Measurements from ENCODE around the gene SLC22A31. TPM values are rescaled to one million over a fixed set of nuclear protein-coding genes. Genes with fewer than 3 reads are reported as not detected.
A peak's percentile ranks its signal among the peaks of the same experiment; 100 is the strongest.

SLC22A31 gene
- total and polyA plus RNA-seq, 5 donors = 0.05 to 0.69 (median 0.12) TPM; not detected in 2

- WGBS = 87% methylated on average over 3 of the region's 3 CpGs
- no peaks in the 10 kb centered on the region for H3K9me3 ChIP-seq (ENCODE audit: control insufficient read depth, low read length)
- H3K4me3 ChIP-seq (ENCODE audit: low read length) = no peak overlapping the region
- no peak overlapping the region for H3K27ac ChIP-seq (ENCODE audit: low read length)
- DNase-seq (no peak), ATAC-seq (no peak)
- intact Hi-C loops (cut with DNase I) = no loop called here
- no peaks in the 10 kb centered on the region for H3K4me1 ChIP-seq (ENCODE audit: control insufficient read depth, insufficient read depth, low read length)
- no peaks in the 10 kb centered on the region for H3K27me3 ChIP-seq (ENCODE audit: control insufficient read depth, insufficient read depth)
Measured at GRCh38 chr16:89237733-89238132, 37.4 kb upstream of the SLC22A31 start.

- no peaks in the 10 kb centered on the region for H3K27me3 ChIP-seq (ENCODE audit: control insufficient read depth, insufficient read depth)
- H3K4me3 ChIP-seq (ENCODE audit: low read length) = no peak overlapping the region
- ATAC-seq (no peak), DNase-seq (no peak)
- H3K9me3 ChIP-seq (ENCODE audit: control insufficient read depth, low read length) = no peaks in the 10 kb centered on the region
- H3K27ac ChIP-seq (ENCODE audit: low read length) = no peak overlapping the region
- no peaks in the 10 kb centered on the region for H3K4me1 ChIP-seq (ENCODE audit: control insufficient read depth, insufficient read depth, low read length)
- intact Hi-C loops (cut with DNase I) = no loop called here
- WGBS = 92% methylated on average over 16 of the region's 16 CpGs
Measured at GRCh38 chr16:89233678-89234490, 33.5 kb upstream of the SLC22A31 start.

- WGBS = 55% methylated on average over 2 of the region's 2 CpGs
- no peak for DNase-seq
- Histone ChIP-seq H3K27me3 (ENCODE audit: control insufficient read depth, insufficient read depth) (no peaks in the 10 kb centered on the region), H3K9me3 (ENCODE audit: control insufficient read depth, low read length) (peaks cover 1% of the 10 kb centered on the region), H3K27ac (ENCODE audit: low read length) (no peak overlapping the region), H3K4me3 (ENCODE audit: low read length) (no peak overlapping the region), H3K4me1 (ENCODE audit: control insufficient read depth, insufficient read depth, low read length) (no peaks in the 10 kb centered on the region)
- no peak for ATAC-seq
- intact Hi-C loops (cut with DNase I) = no loop called here
Measured at GRCh38 chr16:89232107-89232506, 31.8 kb upstream of the SLC22A31 start.

- H3K4me3 ChIP-seq (ENCODE audit: low read length) = no peak overlapping the region
- H3K4me1 ChIP-seq (ENCODE audit: control insufficient read depth, insufficient read depth, low read length) = no peaks in the 10 kb centered on the region
- H3K9me3 ChIP-seq (ENCODE audit: control insufficient read depth, low read length) = peaks cover 1% of the 10 kb centered on the region
- 86% methylated on average over 14 of the region's 14 CpGs for WGBS
- intact Hi-C loops (cut with DNase I) = no loop called here
- no peak overlapping the region for H3K27ac ChIP-seq (ENCODE audit: low read length)
- DNase-seq = no peak
- no peaks in the 10 kb centered on the region for H3K27me3 ChIP-seq (ENCODE audit: control insufficient read depth, insufficient read depth)
- peak in 1 of 2 donors; percentile 52 for ATAC-seq
Measured at GRCh38 chr16:89230255-89230654, 29.9 kb upstream of the SLC22A31 start.

GRCh38 chr16:89224665-89225064, 24.3 kb upstream of the SLC22A31 start:
- WGBS = 96% methylated on average over 10 of the region's 10 CpGs
- Histone ChIP-seq H3K4me3 (ENCODE audit: low read length) (no peak overlapping the region), H3K4me1 (ENCODE audit: control insufficient read depth, insufficient read depth, low read length) (no peaks in the 10 kb centered on the region), H3K27ac (ENCODE audit: low read length) (no peak overlapping the region), H3K27me3 (ENCODE audit: control insufficient read depth, insufficient read depth) (no peaks in the 10 kb centered on the region), H3K9me3 (ENCODE audit: control insufficient read depth, low read length) (peaks cover 1% of the 10 kb centered on the region)
- DNase-seq (no peak), ATAC-seq (no peak)
- intact Hi-C loops (cut with DNase I) = no loop called here

GRCh38 chr16:89222931-89223330, 22.6 kb upstream of the SLC22A31 start:
- Histone ChIP-seq H3K9me3 (ENCODE audit: control insufficient read depth, low read length) (no peaks in the 10 kb centered on the region), H3K4me3 (ENCODE audit: low read length) (no peak overlapping the region), H3K27me3 (ENCODE audit: control insufficient read depth, insufficient read depth) (no peaks in the 10 kb centered on the region), H3K27ac (ENCODE audit: low read length) (no peak overlapping the region), H3K4me1 (ENCODE audit: control insufficient read depth, insufficient read depth, low read length) (no peaks in the 10 kb centered on the region)
- DNase-seq = no peak
- intact Hi-C loops (cut with DNase I) = no loop called here
- 94% methylated on average over 21 of the region's 21 CpGs for WGBS
- ATAC-seq = no peak

- DNase-seq (no peak), ATAC-seq (no peak)
- WGBS = 69% methylated on average over 3 of the region's 3 CpGs
- Histone ChIP-seq H3K4me1 (ENCODE audit: control insufficient read depth, insufficient read depth, low read length) (no peaks in the 10 kb centered on the region), H3K27ac (ENCODE audit: low read length) (no peak overlapping the region), H3K9me3 (ENCODE audit: control insufficient read depth, low read length) (no peaks in the 10 kb centered on the region), H3K27me3 (ENCODE audit: control insufficient read depth, insufficient read depth) (no peaks in the 10 kb centered on the region), H3K4me3 (ENCODE audit: low read length) (no peak overlapping the region)
- intact Hi-C loops (cut with DNase I) = no loop called here
Measured at GRCh38 chr16:89221604-89222003, 21.3 kb upstream of the SLC22A31 start.

GRCh38 chr16:89219365-89219764, 19.0 kb upstream of the SLC22A31 start:
- H3K27me3 ChIP-seq (ENCODE audit: control insufficient read depth, insufficient read depth) = no peaks in the 10 kb centered on the region
- H3K27ac ChIP-seq (ENCODE audit: low read length) = no peak overlapping the region
- DNase-seq (peak in 1 of 3 donors; percentile 2), ATAC-seq (no peak)
- whole genome bisulfite sequencing = 62% methylated on average over 5 of the region's 5 CpGs
- no peaks in the 10 kb centered on the region for H3K4me1 ChIP-seq (ENCODE audit: control insufficient read depth, insufficient read depth, low read length)
- intact Hi-C loops (cut with DNase I) = loop anchor here in 3 of 4 donors (10.0 kb wide), 2 partner anchors 275 to 475 kb away; no protein-coding TSS in a partner anchor
- H3K4me3 ChIP-seq (ENCODE audit: low read length) = no peak overlapping the region
- H3K9me3 ChIP-seq (ENCODE audit: control insufficient read depth, low read length) = no peaks in the 10 kb centered on the region

GRCh38 chr16:89217388-89218191, 17.3 kb upstream of the SLC22A31 start, which contains the start of gene ZNF778:
ZNF778 (plus strand) TSS chr16:89217703; CDS start chr16:89221128, 3,425 bp downstream.
- H3K27me3 ChIP-seq (ENCODE audit: control insufficient read depth, insufficient read depth) = no peaks in the 10 kb centered on the region
- no peaks in the 10 kb centered on the region for H3K9me3 ChIP-seq (ENCODE audit: control insufficient read depth, low read length)
- intact Hi-C loops (cut with DNase I) = loop anchor here in 3 of 4 donors (10.0 kb wide), 2 partner anchors 273 to 473 kb away; no protein-coding TSS in a partner anchor
- H3K4me3 ChIP-seq (ENCODE audit: low read length) = peak within 1 kb of the TSS; percentile 83
- ATAC-seq (peak; percentile 96), DNase-seq (peak; percentile 85 to 95 (median 92))
- H3K4me1 ChIP-seq (ENCODE audit: control insufficient read depth, insufficient read depth, low read length) = no peaks in the 10 kb centered on the region
- H3K27ac ChIP-seq (ENCODE audit: low read length) = peak within 1 kb of the TSS; percentile 92
- WGBS = under 1% methylated on average over 91 of the region's 91 CpGs

- ATAC-seq (no peak), DNase-seq (no peak)
- intact Hi-C loops (cut with DNase I) = loop anchor here in 3 of 4 donors (10.0 kb wide), 2 partner anchors 272 to 472 kb away; no protein-coding TSS in a partner anchor
- H3K27ac ChIP-seq (ENCODE audit: low read length) = peak overlapping the region; percentile 92
- WGBS = under 1% methylated on average over 11 of the region's 11 CpGs
- no peaks in the 10 kb centered on the region for H3K9me3 ChIP-seq (ENCODE audit: control insufficient read depth, low read length)
- H3K4me3 ChIP-seq (ENCODE audit: low read length) = peak overlapping the region; percentile 83
- H3K27me3 ChIP-seq (ENCODE audit: control insufficient read depth, insufficient read depth) = no peaks in the 10 kb centered on the region
- no peaks in the 10 kb centered on the region for H3K4me1 ChIP-seq (ENCODE audit: control insufficient read depth, insufficient read depth, low read length)
Measured at GRCh38 chr16:89217138-89217387, 16.7 kb upstream of the SLC22A31 start.
